NCI-H2107 (cell line): ENCODE measurements around the gene HRH1.
"Not testable (repeated sequence)": the region's sequence is repeated elsewhere in the genome, so short reads cannot be mapped to it uniquely, and the experiment has no call there.

ENCODE experiments used
- DNase-seq: peaks from one replicate; lab custom pipeline; 2025; lab: John Stamatoyannopoulos, UW

HRH1 gene

GRCh38 chr3:11140713-11141104, 13.6 kb upstream of the HRH1 start:
- no peak for DNase-seq

GRCh38 chr3:11143476-11143875, 10.8 kb upstream of the HRH1 start:
- no peak for DNase-seq

- no peak for DNase-seq
Observed at GRCh38 chr3:11144996-11145395, 9.3 kb upstream of the HRH1 start.

DNA sequence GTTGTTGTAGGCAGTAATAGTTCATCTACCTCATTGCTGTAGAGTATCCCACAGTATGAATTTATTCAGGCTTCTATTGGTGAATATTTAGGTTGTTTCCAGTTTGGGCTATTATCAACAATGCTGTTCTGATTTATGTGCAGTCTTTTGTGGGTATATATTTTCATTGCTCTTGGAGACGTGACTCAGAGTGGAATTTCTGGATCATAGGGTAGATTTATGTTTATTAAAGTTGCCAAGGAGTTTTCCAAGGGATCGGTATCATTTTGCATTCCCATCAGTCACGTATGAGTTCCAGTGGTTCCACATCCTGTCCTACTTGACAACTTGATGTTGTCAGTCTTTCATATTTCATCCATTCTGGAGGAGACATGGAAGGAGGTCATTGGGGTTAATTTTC, 8.4 kb upstream of the HRH1 start:
- no peak for DNase-seq

DNA sequence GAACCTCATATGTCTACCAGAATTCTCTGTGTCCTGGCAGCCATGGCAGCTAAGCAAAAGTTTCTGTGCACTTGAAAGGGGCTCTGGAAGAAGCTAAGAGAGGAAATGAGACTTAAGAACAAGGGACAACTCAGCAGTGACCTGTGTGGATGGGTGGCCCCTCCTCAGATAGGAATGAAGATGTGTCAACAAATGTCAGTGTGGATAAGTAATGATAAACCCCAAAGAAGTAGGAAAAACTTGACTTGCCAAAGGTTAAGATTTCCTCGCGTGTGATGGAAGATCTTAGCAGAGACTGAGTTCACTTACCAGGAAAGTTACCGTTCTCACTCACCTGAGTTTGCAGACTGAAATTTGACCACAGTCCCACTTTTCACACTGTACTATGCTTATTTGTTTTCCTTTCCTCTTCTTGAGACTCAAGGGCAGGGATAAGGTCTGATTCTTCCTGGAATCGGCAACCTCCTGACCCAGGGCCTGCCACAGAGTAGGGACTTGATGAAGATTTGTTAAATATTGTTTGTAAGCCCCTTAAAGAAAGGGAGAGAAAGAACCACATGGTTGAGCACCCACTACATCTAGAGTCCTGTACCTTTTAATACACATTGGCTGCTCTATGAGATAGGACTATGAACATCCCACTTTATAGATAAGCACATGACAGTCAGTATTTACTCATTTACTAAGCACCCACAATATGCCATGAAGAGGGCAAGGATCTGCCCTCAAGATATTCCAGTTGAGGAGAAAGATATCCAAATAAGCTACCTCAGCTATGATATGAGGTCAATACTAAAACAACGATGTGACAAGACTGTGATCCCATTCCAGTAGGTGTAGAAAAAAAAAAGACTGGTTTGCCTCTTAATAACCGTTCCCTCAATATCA, 7.3 kb upstream of the HRH1 start:
- DNase-seq: no peak

DNA sequence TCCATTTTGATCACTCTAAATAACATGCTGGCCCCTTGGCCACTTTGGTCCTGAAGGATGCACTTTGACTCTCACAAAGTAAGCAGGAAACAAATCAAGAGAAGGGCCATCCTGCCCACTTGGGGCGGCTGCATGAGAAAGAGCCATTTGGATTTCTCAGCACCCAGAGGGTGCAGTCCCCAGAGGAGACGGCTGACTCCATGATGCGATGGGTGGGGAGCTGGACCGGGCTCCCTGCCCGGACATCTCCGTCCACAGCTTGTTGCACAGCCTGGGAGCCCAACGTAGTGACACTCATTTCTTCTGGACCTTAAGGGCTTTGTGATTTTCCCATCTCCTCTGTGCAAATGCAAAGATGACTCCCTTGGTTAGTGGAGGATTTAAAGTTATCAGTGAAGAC, 4.0 kb upstream of the HRH1 start:
- DNase-seq: no peak

DNA sequence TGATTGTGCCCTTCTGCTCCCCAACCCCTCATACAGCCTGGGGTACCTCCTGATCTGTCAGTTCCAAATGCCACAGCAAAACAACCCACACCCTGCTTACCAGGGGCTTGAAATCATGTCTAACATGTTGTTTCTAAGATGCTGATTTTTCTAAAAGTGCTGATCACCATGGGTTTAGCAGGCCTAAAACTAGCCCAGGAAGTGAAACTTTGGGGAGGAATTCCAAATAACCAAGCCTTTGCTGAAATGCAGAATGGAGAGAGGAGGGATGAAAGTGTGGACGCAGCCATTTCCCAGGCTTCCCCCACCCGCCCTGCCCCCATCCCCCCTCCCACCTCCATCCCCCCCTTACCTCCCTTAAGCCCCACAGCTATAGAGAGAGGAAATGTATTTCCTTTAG, 2.0 kb upstream of the HRH1 start:
- DNase-seq: no peak

GRCh38 chr3:11154953-11155325, 646 bp downstream of the HRH1 start:
- DNase-seq: no peak

GRCh38 chr3:11155341-11156025, 1.2 kb downstream of the HRH1 start:
- no peak for DNase-seq

DNA sequence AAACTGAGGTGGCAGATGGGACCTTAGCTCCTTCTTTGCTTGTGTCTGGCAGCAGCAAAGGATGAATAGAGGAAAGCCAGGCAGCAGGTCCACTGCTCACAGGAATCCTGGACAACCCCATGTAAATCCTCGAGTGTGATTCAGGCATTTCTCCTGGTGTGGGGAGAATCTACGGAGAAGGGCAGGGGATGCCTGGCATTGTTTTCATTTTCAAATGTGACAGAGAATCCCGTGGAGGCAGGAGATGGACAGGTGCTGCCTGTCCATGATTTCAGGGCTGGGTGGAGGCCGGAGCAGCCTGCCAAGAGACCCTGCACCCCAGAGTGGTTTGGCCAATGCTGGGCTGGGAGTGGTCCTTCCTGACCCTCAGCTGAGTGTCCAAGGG, 1.7 kb downstream of the HRH1 start:
- no peak for DNase-seq

- DNase-seq: no peak
Observed at GRCh38 chr3:11157421-11157820, 3.1 kb downstream of the HRH1 start.

DNA sequence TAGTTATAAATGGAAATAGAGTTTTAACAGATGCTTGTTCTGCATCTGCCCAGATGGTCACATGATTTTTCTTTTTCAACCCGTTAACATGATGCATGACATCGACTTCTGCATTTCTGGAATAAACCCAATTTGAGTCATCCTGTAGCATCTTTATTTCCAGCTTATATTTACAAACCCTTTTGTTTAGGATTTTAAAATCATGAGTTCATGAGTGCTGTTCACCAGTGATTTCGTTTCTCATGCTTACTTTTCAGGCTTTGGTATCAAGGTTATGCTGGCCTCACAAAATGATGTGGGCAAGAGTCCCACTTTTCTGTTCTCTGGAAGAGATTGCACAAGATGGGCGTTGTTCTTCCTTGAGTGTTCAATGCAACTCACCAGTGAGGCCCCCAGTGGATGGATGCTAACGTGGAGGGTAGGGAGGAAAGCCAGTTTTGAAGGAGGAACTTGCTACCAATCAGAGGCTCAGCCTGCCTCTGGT, 5.2 kb downstream of the HRH1 start:
- DNase-seq: no peak

- no peak for DNase-seq
Observed at GRCh38 chr3:11161666-11162065, 7.4 kb downstream of the HRH1 start.

- no peak for DNase-seq
Observed at GRCh38 chr3:11162401-11163345, 8.4 kb downstream of the HRH1 start.

GRCh38 chr3:11164607-11165006, 10.3 kb downstream of the HRH1 start:
- DNase-seq: no peak

- DNase-seq: no peak
Observed at GRCh38 chr3:11165476-11165875, 11.2 kb downstream of the HRH1 start.

- not testable (repeated sequence) for DNase-seq
Observed at GRCh38 chr3:11166807-11167400, 12.6 kb downstream of the HRH1 start.

- DNase-seq: no peak
Observed at GRCh38 chr3:11167590-11167989, 13.3 kb downstream of the HRH1 start.

DNA sequence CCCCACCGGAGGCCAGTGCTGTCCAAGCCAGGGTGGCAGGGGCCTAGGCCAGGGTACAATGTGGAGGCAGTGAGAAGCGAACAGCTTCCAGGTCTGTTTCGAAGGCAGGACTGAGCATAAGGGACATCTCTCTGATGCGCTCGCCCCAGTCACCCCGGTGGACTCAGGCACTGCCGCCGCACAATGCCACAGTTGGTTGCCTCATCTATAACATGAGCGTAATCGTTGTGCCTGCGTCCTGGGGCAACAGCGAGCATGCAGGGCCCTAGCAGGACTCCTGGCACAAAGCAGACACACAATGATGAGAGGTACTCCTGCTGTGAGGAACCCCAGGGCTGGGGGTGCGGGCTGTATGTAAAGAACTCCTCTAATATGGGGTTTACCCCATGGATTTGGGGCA, 14.1 kb downstream of the HRH1 start:
- no peak for DNase-seq

GRCh38 chr3:11168881-11169805, 14.8 kb downstream of the HRH1 start:
- DNase-seq: no peak
